K562 treated with DMSO at 1 percent for 24 hours (cell line): ENCODE results near the gene TOB1. TPM values are rescaled to one million over a fixed set of nuclear protein-coding genes. Genes with fewer than 3 reads are reported as not detected.

Source experiments
- total RNA-seq: library from RNA; unstranded; fragments of 300-600 nt; gene quantifications from 2 replicates; pipeline ENCODE4 v1.2.3, GENCODE V29; 2022; ENCODE audit warnings: low read depth; ENCODE audit not compliant: insufficient read depth

TOB1 gene, protein sequence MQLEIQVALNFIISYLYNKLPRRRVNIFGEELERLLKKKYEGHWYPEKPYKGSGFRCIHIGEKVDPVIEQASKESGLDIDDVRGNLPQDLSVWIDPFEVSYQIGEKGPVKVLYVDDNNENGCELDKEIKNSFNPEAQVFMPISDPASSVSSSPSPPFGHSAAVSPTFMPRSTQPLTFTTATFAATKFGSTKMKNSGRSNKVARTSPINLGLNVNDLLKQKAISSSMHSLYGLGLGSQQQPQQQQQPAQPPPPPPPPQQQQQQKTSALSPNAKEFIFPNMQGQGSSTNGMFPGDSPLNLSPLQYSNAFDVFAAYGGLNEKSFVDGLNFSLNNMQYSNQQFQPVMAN
- 21.1 TPM in 2 replicates for total RNA-seq

GRCh38 chr17:50866261-50866949 lies at the start of gene TOB1:
TOB1 (minus strand) TSS chr17:50866354; CDS start chr17:50864017, 2,337 bp downstream.

GRCh38 chr17:50835301-50836234 lies 30.6 kb downstream of the TOB1 start, which contains the start of gene WFIKKN2:
WFIKKN2 (plus strand) TSS chr17:50835586; CDS start chr17:50835938, 352 bp downstream.

Other genes starting within 250 kb of the TOB1 start
- not detected in 2 replicates for gene ABCC3, start 231.5 kb downstream of the TOB1 start, total RNA-seq
- gene ANKRD40, start 158.4 kb downstream of the TOB1 start, total RNA-seq, result 12.3 and 14.5 TPM in 2 replicates
- gene LUC7L3, start 146.8 kb downstream of the TOB1 start, total RNA-seq, result 102 and 105 TPM in 2 replicates
- not detected in 2 replicates for gene ANKRD40CL, start 98.8 kb downstream of the TOB1 start, total RNA-seq
- gene WFIKKN2, start 30.8 kb downstream of the TOB1 start, total RNA-seq, result not detected in 2 replicates